GM18861 (cell line): ENCODE data around the gene GNLY.

Experiments
- ATAC-seq: cut with Tn5 transposase; IDR thresholded peaks from one replicate; pipeline ENCODE4 v1.9.1; 2021; ENCODE audit not compliant: unreplicated experiment

Gene GNLY

GRCh38 chr2:85743304-85743978 is 49.3 kb downstream of the GNLY start:
- ATAC-seq, result no peak

GRCh38 chr2:85744055-85744454 is 49.9 kb downstream of the GNLY start:
- no peak for ATAC-seq

- no peak for ATAC-seq
These were observed 50.8 kb downstream of the GNLY start for GRCh38 chr2:85744741-85745601.

DNA sequence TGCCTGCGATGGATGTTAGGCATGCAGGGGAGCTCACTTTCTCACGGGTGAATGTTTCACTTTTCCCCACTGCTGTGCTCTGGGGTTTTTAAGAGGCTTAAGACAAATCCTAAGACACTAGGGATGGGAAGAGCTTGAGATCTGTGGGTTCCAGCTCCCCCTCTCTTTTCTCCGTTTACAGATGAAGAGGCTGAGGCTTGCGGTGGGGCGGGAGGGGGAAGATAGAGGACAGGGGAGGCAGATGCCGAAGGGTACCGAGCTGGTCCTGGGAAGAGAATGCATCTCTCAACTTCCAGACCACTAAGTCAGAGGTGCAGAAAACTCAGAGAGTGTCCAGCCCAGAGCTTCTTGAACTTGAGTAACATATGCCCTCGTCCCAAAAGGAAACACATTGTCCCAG is 51.5 kb downstream of the GNLY start:
- no peak for ATAC-seq

- no peak for ATAC-seq
These were observed 52.3 kb downstream of the GNLY start for GRCh38 chr2:85746321-85747004.

DNA sequence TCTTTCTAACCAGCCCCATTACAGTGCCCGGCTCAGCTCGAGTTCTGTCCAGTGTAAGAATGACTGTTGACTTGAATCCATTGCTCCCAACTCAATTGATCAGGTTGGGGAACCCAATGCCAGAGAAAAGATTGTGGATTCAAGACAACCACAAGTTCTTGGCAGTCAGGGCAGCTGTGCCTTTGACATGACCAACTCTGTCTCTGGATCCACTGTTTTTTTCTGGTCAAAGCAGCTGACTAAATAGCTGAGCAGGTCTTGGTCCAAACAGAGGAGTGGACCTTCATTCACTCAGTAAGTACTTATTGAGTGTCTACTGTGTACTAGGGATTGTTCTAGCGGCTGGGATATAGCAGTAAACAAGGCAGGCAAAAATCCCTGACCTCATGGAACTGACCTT is 53.3 kb downstream of the GNLY start:
- no peak for ATAC-seq

- ATAC-seq, result peak; percentile 72
These were observed 54.0 kb downstream of the GNLY start for GRCh38 chr2:85748039-85748734.
